Astrocyte of the spinal cord (primary cell): Measurements from ENCODE around the gene PMAIP1.

Source experiments
- DNase-seq: peaks from one replicate; pipeline ENCODE4 v3.0.0; 2011; ENCODE audit warnings: low read depth, low spot score
- H3K4me3 ChIP-seq: 2 replicates; pipeline ENCODE4 v1.5.1; 2011; ENCODE audit warnings: low read depth, mild to moderate bottlenecking, low read length, moderate library complexity
- CTCF ChIP-seq: IDR thresholded peaks from 2 replicates; pipeline ENCODE4 v1.5.1; 2012; ENCODE audit warnings: low read depth, mild to moderate bottlenecking, low read length, inconsistent platforms
- in situ Hi-C: cut with HindIII; loops from 2 replicates; pipeline ENCODE4 v1.10.0; 2017; ENCODE audit warnings: low sequenced_read_pairs

PMAIP1 gene

DNA sequence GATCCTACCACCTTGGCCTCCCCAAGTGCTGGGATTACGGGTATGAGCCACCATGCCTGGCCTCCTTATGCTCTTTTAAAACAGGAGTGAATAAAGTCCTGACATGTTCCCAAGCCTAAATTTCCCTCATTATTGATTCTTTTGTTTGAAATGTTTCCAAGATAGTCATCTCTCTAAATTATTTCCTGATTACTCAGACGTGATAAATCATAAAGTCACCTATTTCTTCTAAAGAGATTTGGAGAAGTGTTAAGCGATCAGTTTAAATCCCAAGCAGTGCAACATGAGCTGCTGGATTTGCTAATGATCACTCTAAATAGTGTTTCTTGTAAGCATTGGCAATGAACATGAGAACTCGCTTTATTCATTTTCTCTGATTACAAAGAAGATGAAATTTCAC is 51.8 kb downstream of the PMAIP1 start:
- DNase-seq: no peak
- no peak overlapping the region for H3K4me3 ChIP-seq
- no peak for TF ChIP-seq CTCF
- in situ Hi-C loops: no loop called here

- in situ Hi-C loops: no loop called here
- DNase-seq: no peak
- no peak for TF ChIP-seq CTCF
- no peak overlapping the region for H3K4me3 ChIP-seq
Measured at GRCh38 chr18:59952283-59953007, 52.6 kb downstream of the PMAIP1 start.
